NB4 (cell line): ENCODE measurements around the gene FBXW2.

Experiments
- CTCF ChIP-seq: IDR thresholded peaks from one replicate; pipeline ENCODE4 v1.5.1; 2012; ENCODE audit warnings: low read depth, low read length
- MAX ChIP-seq: IDR thresholded peaks from 2 replicates; pipeline ENCODE4 v1.6.1; 2011; ENCODE audit warnings: low read depth, low read length
- MYC ChIP-seq: IDR thresholded peaks from 2 replicates; pipeline ENCODE4 v1.6.1; 2011; ENCODE audit warnings: low read depth, low read length
- POLR2A ChIP-seq: IDR thresholded peaks from 2 replicates; pipeline ENCODE4 v1.6.1; 2011; ENCODE audit warnings: mild to moderate bottlenecking; ENCODE audit not compliant: insufficient read length; ENCODE audit errors: extremely low read depth

GRCh38 chr9:120720404-120720803 is 72.8 kb downstream of the FBXW2 start:
- TF ChIP-seq CTCF: no peak
- no peak for TF ChIP-seq POLR2A
- TF ChIP-seq MAX: no peak
- TF ChIP-seq MYC: no peak
